Neural cell (in vitro differentiated cells): ENCODE measurements around the gene HDDC3.

Experiments used
- CTCF ChIP-seq: fragments of 450-650 bp; IDR thresholded peaks from 2 replicates; pipeline ENCODE4 v1.5.1; 2014; ENCODE audit warnings: antibody characterized with exemption, mild to moderate bottlenecking, moderate library complexity; ENCODE audit not compliant: poor library complexity, severe bottlenecking
- EP300 ChIP-seq: fragments of 450-650 bp; conservative IDR thresholded peaks from 2 replicates; pipeline ENCODE4 v1.6.1; 2014; ENCODE audit warnings: antibody characterized with exemption, mild to moderate bottlenecking, moderate library complexity; ENCODE audit not compliant: poor library complexity, severe bottlenecking
- EZH2 ChIP-seq: fragments of 200-600, 300-800 bp; shearing (Covaris generic), sonication (generic); IDR thresholded peaks from 2 replicates; pipeline ENCODE4 v1.6.1; 2014; ENCODE audit warnings: antibody characterized with exemption, low read length, borderline replicate concordance, mild to moderate bottlenecking; ENCODE audit not compliant: insufficient read depth, poor library complexity, severe bottlenecking
- POLR2AphosphoS5 ChIP-seq: IDR thresholded peaks from 2 replicates; pipeline ENCODE4 v1.6.1; 2012
- RAD21 ChIP-seq: fragments of 450-650 bp; conservative IDR thresholded peaks from 2 replicates; pipeline ENCODE4 v1.6.1; 2014; ENCODE audit warnings: antibody characterized with exemption, mild to moderate bottlenecking, moderate library complexity
- TAF1 ChIP-seq: IDR thresholded peaks from 2 replicates; pipeline ENCODE4 v1.6.1; 2012; ENCODE audit warnings: low read depth

GRCh38 chr15:90941038-90941437 is 8.7 kb upstream of the HDDC3 start:
- TF ChIP-seq CTCF (no peak), EZH2 (no peak), EP300 (no peak), TAF1 (no peak), RAD21 (no peak), POLR2AphosphoS5 (no peak)
